ENCODE measurements around the gene AGMO.

- TF ChIP-seq POLR2A (IDR thresholded peaks at IDR 0.05; ENCODE audit: control extremely low read depth in 1 of 2, low read depth in 2 of 2, low read length in 2 of 2): no peak
- TF ChIP-seq SP1 (IDR thresholded peaks at IDR 0.05; ENCODE audit: low read depth, low read length): no peak
- TF ChIP-seq GABPA (IDR thresholded peaks at IDR 0.05; ENCODE audit: borderline replicate concordance, insufficient read depth, low read length): no peak
- TF ChIP-seq BACH1 (IDR thresholded peaks at IDR 0.05; ENCODE audit: low read length): no peak
- TF ChIP-seq SRF (IDR thresholded peaks at IDR 0.05; ENCODE audit: low read depth, low read length): no peak
These were observed 39.4 kb upstream of the AGMO start for GRCh38 chr7:15601175-15601574.
